Subcutaneous adipose tissue (tissue), 4 donors: ENCODE data around the gene PTPRD. TPM values are rescaled to one million over a fixed set of nuclear protein-coding genes. Genes with fewer than 3 reads are reported as not detected.

Source experiments
- total RNA-seq, 4 donors: library from RNA; depleted of rRNA; stranded (reverse); fragments of >200 nt; gene quantifications; one replicate each; pipeline ENCODE4 v1.1.0, GENCODE V29; 2016
- TF ChIP-seq, protein P1 (sequence below): fragments of 450-650 bp; IDR thresholded peaks from one replicate; pipeline ENCODE4 v1.5.1; 2016; ENCODE audit warnings: low read depth, mild to moderate bottlenecking, control low read depth, antibody characterized with exemption, moderate library complexity

The PTPRD gene
- total RNA-seq, 4 donors from 2014 or later, result 5.1 to 17.3 (median 12.1) TPM

DNA sequence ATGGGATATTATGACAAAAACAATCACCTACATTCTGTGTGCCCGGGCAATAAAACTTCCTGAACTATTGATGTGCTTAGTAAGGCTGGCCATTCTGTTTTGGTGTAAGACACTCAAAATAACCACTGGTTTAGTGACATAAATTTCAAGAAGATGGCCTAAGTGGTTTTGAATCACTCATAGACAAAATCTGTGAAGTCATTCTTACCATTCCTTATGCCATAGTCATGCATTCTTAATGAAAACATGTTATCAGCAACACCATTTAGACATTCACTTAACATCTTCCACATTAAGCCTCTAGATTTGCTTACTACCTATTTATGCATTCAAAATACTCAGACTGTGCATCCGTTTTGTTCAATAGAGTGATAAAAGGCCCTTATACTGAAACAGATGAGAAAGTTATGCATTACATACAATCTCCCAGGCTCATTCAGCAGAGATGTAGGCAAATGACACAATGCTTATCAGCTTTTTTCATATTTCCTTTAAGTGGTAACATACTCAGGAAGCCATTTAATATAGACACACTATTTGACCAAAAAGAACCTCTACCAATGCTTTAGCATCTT, 1964.4 kb downstream of the PTPRD start:
- TF ChIP-seq, protein P1, sequence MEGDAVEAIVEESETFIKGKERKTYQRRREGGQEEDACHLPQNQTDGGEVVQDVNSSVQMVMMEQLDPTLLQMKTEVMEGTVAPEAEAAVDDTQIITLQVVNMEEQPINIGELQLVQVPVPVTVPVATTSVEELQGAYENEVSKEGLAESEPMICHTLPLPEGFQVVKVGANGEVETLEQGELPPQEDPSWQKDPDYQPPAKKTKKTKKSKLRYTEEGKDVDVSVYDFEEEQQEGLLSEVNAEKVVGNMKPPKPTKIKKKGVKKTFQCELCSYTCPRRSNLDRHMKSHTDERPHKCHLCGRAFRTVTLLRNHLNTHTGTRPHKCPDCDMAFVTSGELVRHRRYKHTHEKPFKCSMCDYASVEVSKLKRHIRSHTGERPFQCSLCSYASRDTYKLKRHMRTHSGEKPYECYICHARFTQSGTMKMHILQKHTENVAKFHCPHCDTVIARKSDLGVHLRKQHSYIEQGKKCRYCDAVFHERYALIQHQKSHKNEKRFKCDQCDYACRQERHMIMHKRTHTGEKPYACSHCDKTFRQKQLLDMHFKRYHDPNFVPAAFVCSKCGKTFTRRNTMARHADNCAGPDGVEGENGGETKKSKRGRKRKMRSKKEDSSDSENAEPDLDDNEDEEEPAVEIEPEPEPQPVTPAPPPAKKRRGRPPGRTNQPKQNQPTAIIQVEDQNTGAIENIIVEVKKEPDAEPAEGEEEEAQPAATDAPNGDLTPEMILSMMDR, result no peak

DNA sequence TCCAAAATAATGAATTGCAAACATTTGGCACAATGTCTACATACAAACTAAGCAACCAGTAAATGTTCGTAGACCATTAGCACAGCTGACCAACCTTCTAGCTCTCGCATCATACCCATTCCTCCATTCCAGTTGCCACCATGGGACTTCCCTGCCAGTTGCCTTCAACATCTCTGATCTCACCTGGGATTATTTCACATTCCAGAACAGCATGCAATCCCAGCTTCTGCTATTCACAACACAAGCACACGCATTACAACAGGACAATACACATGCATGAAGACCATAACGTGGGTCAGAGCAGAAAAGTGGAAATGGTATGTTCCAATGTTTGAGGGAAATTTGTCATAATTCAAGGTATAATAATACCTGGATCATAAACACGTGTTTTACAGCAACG, 1965.0 kb downstream of the PTPRD start:
- TF ChIP-seq, protein P1, result no peak

DNA sequence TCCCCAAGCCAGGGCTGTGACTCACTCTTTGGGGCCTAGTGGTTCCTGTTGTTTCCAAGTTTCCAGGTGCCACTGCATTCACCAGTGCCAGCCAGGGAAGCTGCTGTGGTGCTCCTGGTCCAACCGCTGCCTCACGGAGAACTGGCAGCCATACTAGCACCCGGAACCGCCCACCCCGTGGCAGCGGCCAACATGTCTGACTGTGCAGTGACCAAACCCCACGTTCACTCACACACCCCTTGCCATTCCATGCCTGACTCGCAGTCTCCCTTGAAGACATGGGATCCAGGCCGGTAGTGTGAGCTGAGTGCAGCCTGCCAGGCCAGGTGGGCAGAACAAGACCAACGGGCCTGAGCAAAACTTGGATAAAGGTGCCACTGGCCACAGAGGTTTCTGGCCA, 1968.2 kb downstream of the PTPRD start:
- TF ChIP-seq, protein P1, result no peak

DNA sequence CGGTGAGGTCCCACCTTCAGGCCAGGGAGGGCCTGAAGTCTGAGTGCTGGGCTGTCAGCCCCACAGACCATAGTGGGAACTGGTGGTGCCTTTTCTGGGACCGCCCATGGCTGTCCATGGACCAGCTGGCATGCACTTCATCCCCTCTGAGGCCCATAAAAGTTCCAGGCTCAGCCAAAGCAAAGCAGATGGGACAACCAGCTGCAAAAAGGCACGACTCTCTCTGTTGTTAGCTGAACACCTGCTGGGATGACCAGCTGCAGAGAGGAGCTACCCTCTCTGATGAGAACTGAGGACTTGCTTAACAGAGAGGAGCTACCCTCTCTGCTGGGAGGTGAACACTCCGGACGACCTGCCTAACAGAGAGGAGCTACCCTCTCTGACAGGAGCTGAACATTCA, 1968.9 kb downstream of the PTPRD start:
- TF ChIP-seq, protein P1, result no peak

DNA sequence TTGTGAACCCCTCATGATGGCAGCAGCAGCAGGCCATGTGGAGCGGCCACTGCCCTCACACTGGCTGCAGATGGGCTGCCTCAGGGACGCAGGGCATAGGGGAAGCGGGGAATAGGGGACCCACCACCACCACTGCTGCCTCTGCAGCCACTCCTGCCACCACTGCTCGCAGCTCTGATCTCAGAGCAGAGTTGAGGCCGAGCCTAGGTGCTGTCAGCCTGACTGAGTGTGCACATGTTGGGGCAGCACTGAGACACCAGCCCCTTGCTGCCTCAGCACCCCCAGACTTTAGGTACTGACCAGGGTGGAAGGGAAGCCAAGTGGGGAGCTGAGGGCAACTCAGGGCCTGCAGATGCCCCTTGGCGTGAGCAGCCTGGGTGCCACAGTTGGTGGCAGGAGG, 1969.3 kb downstream of the PTPRD start:
- TF ChIP-seq, protein P1, result no peak

DNA sequence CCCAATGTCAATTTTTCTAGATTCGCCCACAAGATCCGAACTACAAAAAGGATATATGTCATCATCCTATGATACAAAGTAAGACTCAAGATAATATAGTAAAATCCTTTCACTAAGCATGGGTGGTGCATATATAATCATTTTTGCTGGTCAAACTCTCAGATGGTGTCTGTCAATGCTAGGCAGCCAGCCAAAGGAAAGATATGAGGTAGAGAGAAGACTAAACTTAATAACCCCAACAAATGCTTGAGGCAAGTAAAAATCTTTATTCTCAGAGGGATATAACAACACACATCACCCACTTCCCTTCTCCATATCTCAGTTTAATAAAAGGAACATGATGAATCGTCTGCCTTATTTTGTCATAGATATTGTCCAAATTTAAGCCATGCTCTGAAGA, 1972.0 kb downstream of the PTPRD start:
- TF ChIP-seq, protein P1, result no peak

DNA sequence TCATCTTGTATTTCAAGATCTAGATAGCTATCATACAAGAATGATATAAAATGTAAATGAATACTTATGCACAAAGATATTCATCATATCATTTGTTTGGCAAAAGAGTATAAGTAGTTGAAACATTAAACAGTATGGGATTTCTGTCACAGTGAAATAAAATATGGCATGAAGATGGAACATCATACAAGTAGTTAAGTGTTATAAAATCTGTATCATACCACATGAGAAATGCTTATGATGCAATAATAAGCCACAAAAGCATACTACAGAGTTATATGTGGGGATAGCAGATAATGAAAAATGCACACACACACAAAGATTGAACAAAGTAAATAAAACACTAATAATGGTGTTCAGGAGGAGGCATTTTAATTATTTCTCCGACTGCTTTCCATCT, 1975.2 kb downstream of the PTPRD start:
- TF ChIP-seq, protein P1, result no peak
